Measurements from ENCODE around the gene TUT7. TPM values are rescaled to one million over a fixed set of nuclear protein-coding genes. Genes with fewer than 3 reads are reported as not detected.

TUT7 gene
- total RNA-seq, 6 experiments from 2014 or later: 17.8 to 23.9 (median 19.2) TPM

DNA sequence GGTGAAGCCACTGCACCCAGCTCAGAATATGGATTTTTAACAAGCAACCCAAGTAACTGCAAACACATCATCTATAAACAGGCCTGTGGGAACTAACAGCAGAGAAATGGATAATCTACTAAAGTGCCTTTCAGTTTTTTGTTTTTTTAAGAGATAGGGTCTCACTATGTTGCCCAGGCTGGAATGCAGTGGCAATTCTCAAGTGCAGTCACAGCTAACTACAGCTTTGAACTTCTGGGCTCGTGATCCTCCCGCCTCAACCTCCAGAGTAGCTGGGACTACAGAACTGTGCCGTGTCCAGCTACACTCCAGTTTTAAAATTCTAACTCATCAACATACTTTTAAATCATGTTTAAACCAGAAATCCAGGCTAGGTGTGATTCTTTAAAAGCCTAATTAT is 11.9 kb downstream of the TUT7 start:
- Mint-ChIP-seq H3K36me3 (ENCODE audit: low read depth) (peaks cover 52% of the 10 kb centered on the region), H3K9me3 (no peaks in the 10 kb centered on the region), H3K4me1 (ENCODE audit: low read depth) (peaks cover 55% of the 10 kb centered on the region), H3K27ac (no peak overlapping the region), H3K27me3 (ENCODE audit: insufficient read depth) (no peaks in the 10 kb centered on the region), H3K4me3 (no peak overlapping the region)
- no peak for DNase-seq
- TF ChIP-seq, protein P1, sequence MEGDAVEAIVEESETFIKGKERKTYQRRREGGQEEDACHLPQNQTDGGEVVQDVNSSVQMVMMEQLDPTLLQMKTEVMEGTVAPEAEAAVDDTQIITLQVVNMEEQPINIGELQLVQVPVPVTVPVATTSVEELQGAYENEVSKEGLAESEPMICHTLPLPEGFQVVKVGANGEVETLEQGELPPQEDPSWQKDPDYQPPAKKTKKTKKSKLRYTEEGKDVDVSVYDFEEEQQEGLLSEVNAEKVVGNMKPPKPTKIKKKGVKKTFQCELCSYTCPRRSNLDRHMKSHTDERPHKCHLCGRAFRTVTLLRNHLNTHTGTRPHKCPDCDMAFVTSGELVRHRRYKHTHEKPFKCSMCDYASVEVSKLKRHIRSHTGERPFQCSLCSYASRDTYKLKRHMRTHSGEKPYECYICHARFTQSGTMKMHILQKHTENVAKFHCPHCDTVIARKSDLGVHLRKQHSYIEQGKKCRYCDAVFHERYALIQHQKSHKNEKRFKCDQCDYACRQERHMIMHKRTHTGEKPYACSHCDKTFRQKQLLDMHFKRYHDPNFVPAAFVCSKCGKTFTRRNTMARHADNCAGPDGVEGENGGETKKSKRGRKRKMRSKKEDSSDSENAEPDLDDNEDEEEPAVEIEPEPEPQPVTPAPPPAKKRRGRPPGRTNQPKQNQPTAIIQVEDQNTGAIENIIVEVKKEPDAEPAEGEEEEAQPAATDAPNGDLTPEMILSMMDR (IDR thresholded peaks at IDR 0.05): no peak

DNA sequence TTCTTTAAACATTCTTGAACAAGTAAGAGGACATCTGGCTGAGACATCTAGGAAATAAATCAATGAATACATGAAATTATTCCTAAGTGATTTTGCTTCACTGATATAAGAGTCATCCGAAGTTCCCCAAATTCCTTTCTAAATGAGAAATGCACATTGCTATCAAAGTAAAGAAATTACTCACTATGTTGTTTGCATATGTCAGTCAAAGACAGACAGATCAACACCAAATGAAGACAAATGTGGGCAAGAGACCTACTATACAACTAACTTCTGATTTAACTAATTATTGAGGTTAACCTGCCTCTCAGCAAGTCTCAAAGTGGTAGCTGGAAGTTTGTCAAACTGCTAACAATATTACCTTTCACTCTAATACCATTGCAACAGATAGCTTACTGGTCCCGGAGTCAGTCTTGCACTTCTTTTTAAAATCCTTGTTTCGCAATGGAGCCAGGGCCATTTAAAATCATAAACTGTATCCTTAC is 13.2 kb downstream of the TUT7 start:
- TF ChIP-seq, protein P1 (IDR thresholded peaks at IDR 0.05): no peak
- Mint-ChIP-seq H3K4me3 (peak overlapping the region; percentile 2; the same call in 1 of the 2 replicates), H3K27ac (peak overlapping the region; percentile 47), H3K4me1 (ENCODE audit: low read depth) (peaks cover 47% of the 10 kb centered on the region), H3K36me3 (ENCODE audit: low read depth) (peaks cover 57% of the 10 kb centered on the region), H3K27me3 (ENCODE audit: insufficient read depth) (no peaks in the 10 kb centered on the region), H3K9me3 (no peaks in the 10 kb centered on the region)
- DNase-seq: peak; percentile 11

DNA sequence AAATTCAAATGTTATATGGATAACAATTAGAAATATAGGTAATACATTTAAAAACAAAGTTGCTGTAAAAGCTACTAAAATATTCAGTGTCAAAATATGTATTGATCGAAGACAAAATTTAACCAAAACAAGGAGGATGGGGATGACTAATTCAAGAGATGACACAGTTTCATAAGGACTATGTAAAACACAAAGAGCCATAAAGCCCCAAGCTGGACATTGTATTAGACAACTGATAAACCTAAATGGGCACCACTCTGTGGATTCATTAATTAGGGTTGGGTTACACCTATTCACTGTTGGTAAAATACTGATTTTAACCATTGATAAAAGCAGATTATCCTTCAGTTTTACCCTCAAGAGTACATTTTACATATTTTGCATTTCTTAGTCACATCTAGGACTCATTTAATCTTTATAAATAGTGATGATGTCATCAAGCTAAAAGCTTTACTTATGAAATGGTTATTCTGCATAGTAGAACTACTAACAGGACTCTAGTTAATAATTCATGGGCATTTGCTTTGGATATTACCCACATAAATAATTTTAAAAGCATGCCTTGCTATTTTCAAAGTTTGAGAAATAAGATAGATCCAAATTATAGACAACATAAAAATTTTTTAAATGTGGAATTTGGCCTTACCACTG is 13.7 kb downstream of the TUT7 start:
- Mint-ChIP-seq H3K4me1 (ENCODE audit: low read depth) (peaks cover 42% of the 10 kb centered on the region), H3K27ac (peak overlapping the region; percentile 47; the same call in 1 of the 2 replicates), H3K4me3 (no peak overlapping the region), H3K27me3 (ENCODE audit: insufficient read depth) (no peaks in the 10 kb centered on the region), H3K9me3 (no peaks in the 10 kb centered on the region), H3K36me3 (ENCODE audit: low read depth) (peaks cover 58% of the 10 kb centered on the region)
- TF ChIP-seq, protein P1 (IDR thresholded peaks at IDR 0.05): no peak
- DNase-seq: no peak

DNA sequence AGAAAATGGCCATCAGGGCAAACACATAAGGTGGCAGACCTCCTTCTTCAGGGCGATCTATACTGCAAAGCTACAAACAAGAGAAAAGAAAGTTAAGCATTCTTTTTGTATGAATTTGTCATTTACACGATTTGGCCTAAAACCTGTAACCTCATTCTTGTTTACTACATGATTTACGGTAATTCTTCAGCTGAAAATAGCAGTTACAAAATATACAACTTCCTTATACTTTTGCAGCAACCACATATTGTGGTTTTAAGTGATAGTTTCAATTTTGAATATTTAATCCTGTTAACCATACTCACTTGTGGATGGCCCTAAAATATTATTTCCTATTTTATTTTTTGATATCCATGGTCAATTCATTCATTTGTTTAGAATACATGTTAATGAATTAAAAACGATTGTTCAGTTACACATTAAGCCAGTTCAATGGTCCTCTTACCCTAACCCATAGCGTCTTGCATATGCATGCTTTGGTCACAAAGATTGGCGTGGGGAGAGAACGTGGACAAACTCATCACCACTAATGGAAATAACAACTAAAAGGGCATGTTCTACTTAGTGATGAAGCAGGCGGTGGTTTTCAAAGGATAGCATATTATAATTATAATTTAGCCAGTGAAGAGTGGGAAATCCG is 16.6 kb downstream of the TUT7 start:
- no peak for DNase-seq
- peaks cover 34% of the 10 kb centered on the region for H3K4me1 Mint-ChIP-seq (ENCODE audit: low read depth)
- TF ChIP-seq, protein P1 (IDR thresholded peaks at IDR 0.05): no peak
- H3K4me3 Mint-ChIP-seq: no peak overlapping the region
- H3K9me3 Mint-ChIP-seq: no peaks in the 10 kb centered on the region
- H3K36me3 Mint-ChIP-seq (ENCODE audit: low read depth): peaks cover 72% of the 10 kb centered on the region
- no peak overlapping the region for H3K27ac Mint-ChIP-seq
- H3K27me3 Mint-ChIP-seq (ENCODE audit: insufficient read depth): no peaks in the 10 kb centered on the region

DNA sequence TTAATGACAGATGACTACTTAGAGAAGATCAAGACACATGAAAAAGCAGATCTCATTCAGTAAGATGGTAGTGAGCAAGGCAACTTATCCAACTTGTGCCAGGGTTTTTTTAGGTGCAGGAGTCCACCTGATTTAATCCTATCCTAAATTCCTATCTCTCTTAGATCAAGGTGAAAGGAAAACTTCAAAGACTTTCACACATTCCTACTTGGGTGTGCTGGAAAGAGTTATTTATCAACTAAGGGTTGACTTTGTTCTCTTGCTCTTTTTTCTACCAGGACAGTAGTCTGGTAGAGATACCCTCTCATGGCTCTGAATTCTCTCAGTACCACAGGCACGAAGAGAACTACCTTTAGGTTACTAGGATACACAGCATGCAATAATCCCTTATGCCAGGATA is 18.2 kb downstream of the TUT7 start:
- TF ChIP-seq, protein P1 (IDR thresholded peaks at IDR 0.05): no peak
- no peaks in the 10 kb centered on the region for H3K9me3 Mint-ChIP-seq
- peaks cover 75% of the 10 kb centered on the region for H3K36me3 Mint-ChIP-seq (ENCODE audit: low read depth)
- H3K4me3 Mint-ChIP-seq: no peak overlapping the region
- no peak overlapping the region for H3K27ac Mint-ChIP-seq
- no peak for DNase-seq
- H3K27me3 Mint-ChIP-seq (ENCODE audit: insufficient read depth): no peaks in the 10 kb centered on the region
- H3K4me1 Mint-ChIP-seq (ENCODE audit: low read depth): peaks cover 19% of the 10 kb centered on the region
